CD14-positive monocyte (primary cell): ENCODE data around the gene PHC2. TPM values are rescaled to one million over a fixed set of nuclear protein-coding genes. Genes with fewer than 3 reads are reported as not detected.

Experiments used
- DNase-seq, 3 donors: peaks; one replicate each; pipeline ENCODE4 v3.0.0-alpha.2; 2011 to 2022
- H2AFZ ChIP-seq: 2 replicates; pipeline ENCODE4 v1.6.0; 2012; ENCODE audit warnings: mild to moderate bottlenecking, low read depth, low read length, inconsistent platforms; ENCODE audit not compliant: insufficient read depth, poor library complexity, severe bottlenecking
- H3K27ac ChIP-seq, 2 donors: 1 replicate in 1 of 2; 2 replicates in 1 of 2; pipeline ENCODE4 v1.5.1; 2012 to 2013; ENCODE audit warnings: low read length in 2 of 2, control low read depth in 1 of 2, inconsistent platforms in 1 of 2, low read depth in 1 of 2, mild to moderate bottlenecking in 1 of 2
- H3K27me3 ChIP-seq, 2 donors: one replicate each; pipeline versions ENCODE4 v1.6.0 to v1.6.1; 2011 to 2013; ENCODE audit warnings: low read length in 2 of 2; ENCODE audit not compliant: control insufficient read depth in 2 of 2, insufficient read depth in 2 of 2
- H3K36me3 ChIP-seq, 2 donors: replicated peaks in 1 of 2; 1 replicate in 1 of 2; 2 replicates in 1 of 2; pipeline versions ENCODE4 v1.5.1 to v1.6.1; 2012 to 2013; ENCODE audit warnings: low read length in 2 of 2, control low read depth in 1 of 2, inconsistent platforms in 1 of 2, mild to moderate bottlenecking in 1 of 2; ENCODE audit not compliant: insufficient read depth in 2 of 2, control insufficient read depth in 1 of 2
- H3K4me1 ChIP-seq, 2 donors: 1 replicate in 1 of 2; 2 replicates in 1 of 2; pipeline versions ENCODE4 v1.5.1 to v1.6.1; 2012 to 2013; ENCODE audit warnings: low read length in 2 of 2, control low read depth in 1 of 2, inconsistent platforms in 1 of 2, mild to moderate bottlenecking in 1 of 2, moderate library complexity in 1 of 2; ENCODE audit not compliant: insufficient read depth in 2 of 2, control insufficient read depth in 1 of 2
- H3K4me2 ChIP-seq: replicated peaks from 2 replicates; pipeline ENCODE3; 2012; ENCODE audit warnings: low read length, moderate library complexity, mild to moderate bottlenecking; ENCODE audit not compliant: poor library complexity, severe bottlenecking; ENCODE audit errors: extremely low read depth
- H3K4me3 ChIP-seq, 3 experiments: fragments of 200-600 bp in 1 of 3; sonication (generic) in 1 of 3; replicated peaks in 1 of 3; 1 replicate in 2 of 3; 2 replicates in 1 of 3; pipeline ENCODE4 v1.5.1; 2011 to 2013; ENCODE audit warnings: low read length in 3 of 3, mild to moderate bottlenecking in 3 of 3, control low read depth in 2 of 3, low read depth in 2 of 3, inconsistent platforms in 1 of 3, moderate library complexity in 1 of 3
- H3K79me2 ChIP-seq: 2 replicates; pipeline ENCODE4 v1.6.0; 2012; ENCODE audit warnings: mild to moderate bottlenecking, control low read depth, inconsistent platforms, low read length, moderate library complexity; ENCODE audit not compliant: insufficient read depth
- H3K9ac ChIP-seq: 2 replicates; pipeline ENCODE4 v1.6.0; 2017; ENCODE audit warnings: low read length, mild to moderate bottlenecking; ENCODE audit not compliant: insufficient read depth, poor library complexity, severe bottlenecking
- H3K9me3 ChIP-seq, 2 donors: replicated peaks in 1 of 2; 1 replicate in 1 of 2; 2 replicates in 1 of 2; pipeline versions ENCODE4 v1.5.1 to v1.6.1; 2012 to 2013; ENCODE audit warnings: low read length in 2 of 2, control low read depth in 1 of 2; ENCODE audit not compliant: control insufficient read depth in 1 of 2, insufficient read depth in 1 of 2
- H4K20me1 ChIP-seq: 2 replicates; pipeline ENCODE4 v1.6.0; 2012; ENCODE audit warnings: mild to moderate bottlenecking, low read length, control low read depth, moderate library complexity; ENCODE audit not compliant: insufficient read depth
- H3K27ac Mint-ChIP-seq, 7 donors: one replicate each; pipeline ENCODE4 v1.8.0; 2020; ENCODE audit warnings: mild to moderate bottlenecking in 7 of 7, mixed read lengths in 7 of 7, moderate library complexity in 6 of 7, inconsistent platforms in 2 of 7
- H3K27me3 Mint-ChIP-seq, 3 donors: one replicate each; pipeline ENCODE4 v1.8.0; 2021 to 2022; ENCODE audit warnings: low read depth in 3 of 3, mild to moderate bottlenecking in 3 of 3, mixed read lengths in 3 of 3, moderate library complexity in 3 of 3, inconsistent platforms in 1 of 3
- H3K36me3 Mint-ChIP-seq, 2 donors: one replicate each; pipeline ENCODE4 v1.8.0; 2020; ENCODE audit warnings: mixed read lengths in 2 of 2, inconsistent platforms in 1 of 2, mild to moderate bottlenecking in 1 of 2
- H3K4me1 Mint-ChIP-seq: one replicate; pipeline ENCODE4 v1.8.0; 2020; ENCODE audit warnings: mild to moderate bottlenecking, mixed read lengths
- H3K4me3 Mint-ChIP-seq, 2 donors: one replicate each; pipeline ENCODE4 v1.8.0; 2020; ENCODE audit warnings: mild to moderate bottlenecking in 2 of 2, mixed read lengths in 2 of 2, moderate library complexity in 1 of 2
- H3K9me3 Mint-ChIP-seq, 7 donors: one replicate each; pipeline ENCODE4 v1.8.0; 2020 to 2022; ENCODE audit warnings: mixed read lengths in 7 of 7, mild to moderate bottlenecking in 6 of 7, moderate library complexity in 6 of 7, inconsistent platforms in 2 of 7
- CTCF ChIP-seq: fragments of 200-600 bp; IDR thresholded peaks from one replicate; pipeline ENCODE4 v1.8.0; 2022; ENCODE audit warnings: antibody characterized with exemption, mild to moderate bottlenecking
- WGBS: methylation state at CpG from one replicate; pipeline ENCODE4 v1.1.5; 2013; ENCODE audit warnings: missing lambda C conversion rate; ENCODE audit not compliant: insufficient coverage; 5-methylcytosine and 5-hydroxymethylcytosine counted together
- intact Hi-C, 2 donors: fragments of 100-400 bp; cut with micrococcal nuclease; formaldehyde crosslinking; loops; one replicate each; pipeline versions ENCODE4 v1.15.0 to v1.15.1; 2023
- polyA plus RNA-seq, 3 donors: library from polyadenylated mRNA; depleted of rRNA in 1 of 3; unstranded in 2 of 3; stranded (reverse) in 1 of 3; fragments of 300-500 nt in 2 of 3; fragments of >200 nt in 1 of 3; fragmentation: Illumina TruSeq in 2 of 3; gene quantifications; 1 replicate in 2 of 3; 2 replicates in 1 of 3; pipeline ENCODE4 v1.2.3, GENCODE V29; 2012 to 2021

Gene PHC2
- polyA plus RNA-seq, 3 donors, result 18.9 to 85.3 (median 53.1) TPM

- Mint-ChIP-seq H3K27ac (no peak overlapping the region), H3K9me3 (peaks cover 0 to 6% (median 0%) of the 10 kb centered on the region in 7 donors), H3K4me1 (peaks cover 5% of the 10 kb centered on the region), H3K27me3 (no peaks in the 10 kb centered on the region), H3K4me3 (no peak overlapping the region), H3K36me3 (peaks cover 68 to 82% of the 10 kb centered on the region in 2 donors)
- H4K20me1 ChIP-seq, result peaks cover 48% of the 10 kb centered on the region
- DNase-seq, result no peak
- WGBS, result 87% methylated on average over 3 of the region's 4 CpGs
- no peak overlapping the region for H2AFZ ChIP-seq
- no peaks in the 10 kb centered on the region for H3K9me3 ChIP-seq
- H3K4me3 ChIP-seq, result no peak overlapping the region
- no peaks in the 10 kb centered on the region for H3K79me2 ChIP-seq
- no peak overlapping the region for H3K27ac ChIP-seq
- H3K27me3 ChIP-seq, result no peaks in the 10 kb centered on the region
- intact Hi-C loops, result loop anchor here (5.0 kb wide), 2 partner anchors 170 to 175 kb away; partner anchors contain the start of gene ZSCAN20 (in 1 of the 2)
- no peak overlapping the region for H3K9ac ChIP-seq
- H3K36me3 ChIP-seq, result peaks cover 61 to 83% of the 10 kb centered on the region in 2 donors
- peaks cover 7 to 14% of the 10 kb centered on the region in 2 donors for H3K4me1 ChIP-seq
- H3K4me2 ChIP-seq, result no peak overlapping the region
- no peak for TF ChIP-seq CTCF
These were observed 134.1 kb downstream of the PHC2 start for GRCh38 chr1:33296824-33297223.

- WGBS, result 98% methylated on average over 9 of the region's 9 CpGs
- Histone ChIP-seq H3K9me3 (no peaks in the 10 kb centered on the region), H3K79me2 (no peaks in the 10 kb centered on the region), H2AFZ (no peak overlapping the region), H3K27me3 (no peaks in the 10 kb centered on the region), H3K27ac (no peak overlapping the region), H3K4me1 (peaks cover 7 to 14% of the 10 kb centered on the region in 2 donors), H4K20me1 (peaks cover 48% of the 10 kb centered on the region), H3K4me2 (no peak overlapping the region), H3K9ac (no peak overlapping the region), H3K36me3 (peaks cover 61 to 82% of the 10 kb centered on the region in 2 donors), H3K4me3 (no peak overlapping the region)
- Mint-ChIP-seq H3K9me3 (no peaks in the 10 kb centered on the region), H3K36me3 (peaks cover 70 to 75% of the 10 kb centered on the region in 2 donors), H3K27ac (no peak overlapping the region), H3K4me3 (no peak overlapping the region), H3K27me3 (no peaks in the 10 kb centered on the region), H3K4me1 (peaks cover 5% of the 10 kb centered on the region)
- no peak for TF ChIP-seq CTCF
- intact Hi-C loops, result loop anchor here (5.0 kb wide), 2 partner anchors 171 to 176 kb away; partner anchors contain the start of gene ZSCAN20 (in 1 of the 2)
- DNase-seq, result no peak
These were observed 134.8 kb downstream of the PHC2 start for GRCh38 chr1:33296082-33296458.
